ENCODE results near the gene SLC19A3. TPM values are rescaled to one million over a fixed set of nuclear protein-coding genes. Genes with fewer than 3 reads are reported as not detected.
"Not testable (repeated sequence)": the region's sequence is repeated elsewhere in the genome, so short reads cannot be mapped to it uniquely, and the experiment has no call there.

Gene SLC19A3
- total RNA-seq, 6 experiments from 2014 or later: 13.7 to 44.1 (median 16.8) TPM

DNA sequence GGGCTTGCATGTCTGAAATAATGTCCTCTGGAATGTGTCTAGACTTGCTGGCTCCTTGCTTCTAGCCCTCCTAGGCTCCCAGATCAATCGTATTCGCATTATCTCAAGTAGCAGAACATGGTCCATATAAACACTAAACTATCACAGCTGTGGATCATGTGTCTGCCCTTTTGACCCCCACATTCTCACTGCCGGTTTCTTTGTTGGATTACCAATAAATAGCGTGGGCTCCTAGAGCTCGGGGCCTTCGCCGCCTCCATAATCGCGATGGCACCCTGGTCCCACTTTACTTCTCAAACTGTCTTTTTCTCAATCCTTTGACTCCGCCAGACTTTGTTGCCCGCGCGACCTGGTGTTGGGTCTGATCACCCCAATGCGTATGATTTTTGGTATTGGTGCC is 21.5 kb upstream of the SLC19A3 start:
- intact Hi-C loops (cut with DNase I): no loop called here
- H3K27me3 ChIP-seq: no peaks in the 10 kb centered on the region
- H3K27ac ChIP-seq: no peak overlapping the region
- H3K9me3 ChIP-seq: no peaks in the 10 kb centered on the region
- TF ChIP-seq POLR2A (IDR thresholded peaks at IDR 0.05): no peak
- TF ChIP-seq, protein P1, sequence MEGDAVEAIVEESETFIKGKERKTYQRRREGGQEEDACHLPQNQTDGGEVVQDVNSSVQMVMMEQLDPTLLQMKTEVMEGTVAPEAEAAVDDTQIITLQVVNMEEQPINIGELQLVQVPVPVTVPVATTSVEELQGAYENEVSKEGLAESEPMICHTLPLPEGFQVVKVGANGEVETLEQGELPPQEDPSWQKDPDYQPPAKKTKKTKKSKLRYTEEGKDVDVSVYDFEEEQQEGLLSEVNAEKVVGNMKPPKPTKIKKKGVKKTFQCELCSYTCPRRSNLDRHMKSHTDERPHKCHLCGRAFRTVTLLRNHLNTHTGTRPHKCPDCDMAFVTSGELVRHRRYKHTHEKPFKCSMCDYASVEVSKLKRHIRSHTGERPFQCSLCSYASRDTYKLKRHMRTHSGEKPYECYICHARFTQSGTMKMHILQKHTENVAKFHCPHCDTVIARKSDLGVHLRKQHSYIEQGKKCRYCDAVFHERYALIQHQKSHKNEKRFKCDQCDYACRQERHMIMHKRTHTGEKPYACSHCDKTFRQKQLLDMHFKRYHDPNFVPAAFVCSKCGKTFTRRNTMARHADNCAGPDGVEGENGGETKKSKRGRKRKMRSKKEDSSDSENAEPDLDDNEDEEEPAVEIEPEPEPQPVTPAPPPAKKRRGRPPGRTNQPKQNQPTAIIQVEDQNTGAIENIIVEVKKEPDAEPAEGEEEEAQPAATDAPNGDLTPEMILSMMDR (IDR thresholded peaks at IDR 0.05): no peak
- H3K36me3 ChIP-seq: no peaks in the 10 kb centered on the region
- DNase-seq (no peak), ATAC-seq (no peak)
- no peaks in the 10 kb centered on the region for H3K4me1 ChIP-seq
- WGBS (ENCODE audit: insufficient coverage, low coverage, low lambda C conversion rate, missing lambda C conversion rate): 77% methylated on average over 14 of the region's 14 CpGs
- H3K4me3 ChIP-seq: no peak overlapping the region

DNA sequence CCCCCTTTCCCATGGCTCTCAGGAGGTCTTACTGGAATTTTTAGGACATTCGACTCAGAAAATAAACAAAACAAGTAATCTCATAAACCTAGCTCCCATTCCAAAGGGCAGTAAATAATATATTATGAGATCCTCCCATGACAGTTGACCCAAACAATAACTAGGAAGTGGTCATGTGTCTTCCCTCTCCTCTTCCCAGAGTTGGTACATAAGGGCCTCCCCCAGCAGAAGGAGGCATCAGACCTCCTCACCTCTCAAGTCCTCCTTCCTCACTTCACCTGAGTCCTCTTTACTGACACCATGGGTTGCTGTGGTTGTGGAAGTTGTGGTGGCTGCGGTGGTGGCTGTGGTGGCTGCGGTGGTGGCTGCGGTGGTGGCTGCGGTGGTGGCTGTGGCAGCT is 10.2 kb upstream of the SLC19A3 start, which contains the start of gene SCYGR7:
TSS of gene SCYGR7 (plus strand) at position 301 of the 400 bp plus-strand sequence. CDS start at position 301, 0 bp downstream.
- 79% methylated on average over 1 of the region's 5 CpGs for WGBS (ENCODE audit: insufficient coverage, low coverage, low lambda C conversion rate, missing lambda C conversion rate)
- Histone ChIP-seq H3K4me1 (no peaks in the 10 kb centered on the region), H3K27ac (no peak within 1 kb of the TSS), H3K36me3 (no peaks in the 10 kb centered on the region), H3K9me3 (no peaks in the 10 kb centered on the region), H3K27me3 (no peaks in the 10 kb centered on the region), H3K4me3 (no peak within 1 kb of the TSS)
- TF ChIP-seq, protein P1 (IDR thresholded peaks at IDR 0.05): no peak
- TF ChIP-seq POLR2A (IDR thresholded peaks at IDR 0.05): no peak
- intact Hi-C loops (cut with DNase I): no loop called here
- no peak for ATAC-seq
- no peak for DNase-seq

DNA sequence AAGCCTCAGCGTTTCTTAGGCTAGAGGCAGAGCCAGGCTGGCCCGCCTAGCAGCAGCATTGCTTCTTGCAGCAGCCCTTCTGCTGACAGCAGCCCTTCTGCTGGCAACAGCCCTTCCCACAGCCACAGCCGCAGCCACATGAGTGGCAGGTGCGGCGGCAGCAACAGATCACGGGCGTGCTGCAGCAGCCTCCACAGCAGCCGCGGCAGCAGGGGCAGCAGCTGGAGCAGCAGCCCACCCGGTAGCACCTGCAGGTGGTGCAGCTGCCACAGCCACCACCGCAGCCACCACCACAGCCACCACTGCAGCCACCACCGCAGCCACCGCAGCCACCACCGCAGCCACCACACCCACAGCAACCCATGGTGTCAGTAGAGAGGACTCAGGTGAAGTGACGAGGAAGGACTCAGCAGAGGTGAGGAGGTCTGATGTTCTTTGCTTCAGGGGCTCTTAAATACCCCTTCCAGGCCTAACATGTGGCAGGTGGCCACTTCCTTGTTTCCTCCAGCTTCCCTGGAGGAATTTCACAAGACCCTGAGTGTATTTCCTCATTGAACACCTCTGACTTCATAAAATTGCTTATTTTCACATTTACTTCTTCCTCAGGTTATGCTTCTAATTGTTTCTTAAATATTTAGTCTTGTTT is 6.7 kb upstream of the SLC19A3 start, which contains the start of gene SCYGR6:
TSS of gene SCYGR6 (minus strand) at position 364 of the 646 bp plus-strand sequence. CDS start at position 364, 0 bp downstream.
- DNase-seq: no peak
- TF ChIP-seq, protein P1 (IDR thresholded peaks at IDR 0.05): no peak
- TF ChIP-seq POLR2A (IDR thresholded peaks at IDR 0.05): no peak
- H3K27ac ChIP-seq: no peak within 1 kb of the TSS

DNA sequence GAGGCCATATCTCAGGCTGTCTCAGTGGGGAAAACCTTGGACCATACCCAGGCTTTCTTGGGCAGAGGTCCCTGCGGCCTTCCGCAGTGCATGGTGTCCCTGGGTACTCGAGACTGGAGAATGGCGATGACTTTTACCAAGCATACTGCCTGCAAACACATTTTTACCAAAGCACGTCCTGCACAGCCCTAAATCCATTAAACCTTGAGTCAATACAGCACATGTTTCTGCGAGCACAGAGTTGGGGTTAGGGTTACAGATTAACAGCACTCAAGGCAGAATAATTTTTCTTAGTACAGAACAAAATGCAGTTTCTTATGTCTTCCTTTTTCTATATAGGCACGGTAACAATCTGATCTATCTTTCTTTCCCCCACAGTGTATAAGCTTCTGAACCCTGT is 5.0 kb upstream of the SLC19A3 start:
- not testable (repeated sequence) for ATAC-seq

More for the DNA sequence above, 6.7 kb upstream of the SLC19A3 start, which contains the start of gene SCYGR6:
- Histone ChIP-seq H3K4me3 (no peak within 1 kb of the TSS), H3K36me3 (no peaks in the 10 kb centered on the region), H3K27me3 (no peaks in the 10 kb centered on the region), H3K9me3 (no peaks in the 10 kb centered on the region), H3K4me1 (peaks cover 0 to under 1% (median 0%) of the 10 kb centered on the region in 4 donors)
- ATAC-seq: no peak
- WGBS (ENCODE audit: insufficient coverage, low coverage, low lambda C conversion rate, missing lambda C conversion rate): no CpG with 5 or more reads among the region's 15 CpGs
- intact Hi-C loops (cut with DNase I): no loop called here

DNA sequence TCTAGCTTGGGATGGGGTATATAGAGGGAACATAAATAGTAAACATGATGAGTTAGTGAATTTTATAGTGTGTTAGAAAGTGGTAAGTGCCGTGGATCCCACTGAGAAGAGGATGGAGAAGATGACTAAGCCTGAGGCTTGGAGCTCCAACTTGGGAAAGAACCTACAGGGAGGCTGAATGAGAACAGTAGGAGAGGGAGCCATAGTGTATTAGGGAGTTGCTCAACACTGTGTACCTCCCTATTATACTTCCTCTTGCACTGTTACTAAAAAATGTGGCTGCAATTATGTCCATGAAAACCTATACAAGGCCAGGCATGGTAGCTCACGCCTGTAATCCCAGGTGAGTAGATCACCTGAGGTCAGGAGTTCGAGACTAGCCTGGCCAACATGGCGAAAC is 2.9 kb upstream of the SLC19A3 start:
- TF ChIP-seq, protein P1 (IDR thresholded peaks at IDR 0.05): no peak
- no peak for TF ChIP-seq POLR2A (IDR thresholded peaks at IDR 0.05)
- 80% methylated on average over 3 of the region's 4 CpGs for WGBS (ENCODE audit: insufficient coverage, low coverage, low lambda C conversion rate, missing lambda C conversion rate)
- no peak overlapping the region for H3K27ac ChIP-seq
- intact Hi-C loops (cut with DNase I): no loop called here
- H3K36me3 ChIP-seq: no peaks in the 10 kb centered on the region
- no peaks in the 10 kb centered on the region for H3K9me3 ChIP-seq
- ATAC-seq (no peak), DNase-seq (no peak)
- H3K27me3 ChIP-seq: no peaks in the 10 kb centered on the region
- H3K4me1 ChIP-seq: peaks cover 0 to 10% (median 4%) of the 10 kb centered on the region in 4 donors
- H3K4me3 ChIP-seq: no peak overlapping the region

More for the DNA sequence above, 5.0 kb upstream of the SLC19A3 start:
- H3K27ac ChIP-seq; DNase-seq; H3K27me3 ChIP-seq; intact Hi-C loops (cut with DNase I); H3K36me3 ChIP-seq; H3K9me3 ChIP-seq; H3K4me3 ChIP-seq; H3K4me1 ChIP-seq: not testable (repeated sequence)
- WGBS (ENCODE audit: insufficient coverage, low coverage, low lambda C conversion rate, missing lambda C conversion rate): 40% methylated on average over 4 of the region's 7 CpGs
